Thyroid gland (tissue), 4 donors: ENCODE results near the gene SLC2A1. TPM values are rescaled to one million over a fixed set of nuclear protein-coding genes. Genes with fewer than 3 reads are reported as not detected.

ENCODE experiments used
- DNase-seq, 2 donors: peaks; one replicate each; pipeline ENCODE4 v3.0.0-alpha.2; 2019
- H3K27ac ChIP-seq, 3 donors: fragments of 200-600 bp; sonication (generic); 1 replicate in 2 of 3; 2 replicates in 1 of 3; pipeline ENCODE4 v1.5.1; 2016 to 2019; ENCODE audit warnings: mild to moderate bottlenecking in 1 of 3, moderate library complexity in 1 of 3
- H3K27me3 ChIP-seq: fragments of 200-600 bp; sonication (generic); one replicate; pipeline ENCODE4 v1.5.1; 2019
- H3K36me3 ChIP-seq, 2 donors: fragments of 200-600 bp; sonication (generic); one replicate each; pipeline ENCODE4 v1.5.1; 2016 to 2019
- H3K4me1 ChIP-seq, 2 donors: fragments of 200-600 bp; sonication (generic); one replicate each; pipeline ENCODE4 v1.5.1; 2017 to 2019
- H3K4me3 ChIP-seq, 3 donors: fragments of 200-600 bp; sonication (generic); replicated peaks in 1 of 3; 1 replicate in 2 of 3; 2 replicates in 1 of 3; pipeline ENCODE4 v1.5.1; 2016; ENCODE audit warnings: mild to moderate bottlenecking in 1 of 3
- H3K9me3 ChIP-seq: fragments of 200-600 bp; sonication (generic); one replicate; pipeline ENCODE4 v1.5.1; 2017
- POLR2A ChIP-seq, 2 donors: fragments of 450-650 bp; IDR thresholded peaks; one replicate each; pipeline ENCODE4 v1.6.1; 2017; ENCODE audit warnings: antibody characterized with exemption in 2 of 2, mild to moderate bottlenecking in 2 of 2, moderate library complexity in 1 of 2
- WGBS, 2 donors: methylation state at CpG; one replicate each; pipeline ENCODE4 v1.1.5; 2017; 5-methylcytosine and 5-hydroxymethylcytosine counted together
- intact Hi-C: fragments of 100-400 bp; cut with DNase I; formaldehyde crosslinking; loops from one replicate; pipeline ENCODE4 v1.15.1; 2023
- total RNA-seq, 4 donors: library from RNA; depleted of rRNA; stranded (reverse); fragments of >200 nt; gene quantifications; one replicate each; pipeline ENCODE4 v1.2.3, GENCODE V29; 2016
- TF ChIP-seq, protein P1 (sequence below), 6 experiments: fragments of 200-600 bp in 3 of 6; fragments of 450-650 bp in 3 of 6; sonication (generic) in 3 of 6; IDR thresholded peaks; one replicate each; pipeline ENCODE4 v1.5.1; 2016 to 2019; ENCODE audit warnings: antibody characterized with exemption in 6 of 6, mild to moderate bottlenecking in 2 of 6, inconsistent platforms in 1 of 6, moderate library complexity in 1 of 6

The SLC2A1 gene
- total RNA-seq, 4 donors from 2014 or later, result 15.0 to 208 (median 91.4) TPM

DNA sequence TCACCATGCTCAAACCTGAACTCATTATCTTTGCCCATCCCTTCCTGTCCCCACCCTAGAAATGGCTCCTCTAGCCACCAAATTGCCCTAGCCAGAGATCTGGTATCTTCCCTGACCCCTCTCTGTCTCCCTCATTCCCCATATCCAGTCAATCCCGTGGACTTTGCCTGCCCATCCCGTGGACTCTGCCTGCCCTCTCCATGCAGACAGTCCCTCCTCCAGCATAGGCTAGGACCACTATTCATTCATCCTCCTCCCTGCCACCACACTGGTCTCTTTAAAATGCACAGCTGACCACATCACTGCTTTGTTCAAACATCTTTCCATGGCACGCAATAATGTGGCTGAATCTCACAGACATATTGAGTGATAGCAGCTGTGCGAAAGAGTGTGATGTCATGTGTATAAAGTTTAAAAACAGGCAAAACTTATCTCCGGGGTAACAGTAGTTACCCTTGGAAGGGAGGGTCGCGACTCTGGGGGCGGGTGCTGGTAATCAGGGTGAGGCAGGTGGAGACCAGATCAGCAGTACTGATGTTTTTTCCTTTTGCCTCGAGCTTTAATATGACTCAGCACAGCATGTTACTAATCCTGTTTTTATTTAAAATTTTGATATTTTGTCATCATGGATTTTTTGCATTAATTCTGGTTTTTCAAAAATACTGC is 4.8 kb upstream of the SLC2A1 start:
- Histone ChIP-seq H3K9me3 (no peaks in the 10 kb centered on the region), H3K36me3 (no peaks in the 10 kb centered on the region), H3K4me1 (peaks cover 2 to 7% of the 10 kb centered on the region in 2 donors), H3K27ac (no peak overlapping the region), H3K4me3 (no peak overlapping the region), H3K27me3 (no peaks in the 10 kb centered on the region)
- intact Hi-C loops, result loop anchor here (5.0 kb wide), 1 partner anchor 36 kb away; no protein-coding TSS in a partner anchor
- TF ChIP-seq, protein P1, sequence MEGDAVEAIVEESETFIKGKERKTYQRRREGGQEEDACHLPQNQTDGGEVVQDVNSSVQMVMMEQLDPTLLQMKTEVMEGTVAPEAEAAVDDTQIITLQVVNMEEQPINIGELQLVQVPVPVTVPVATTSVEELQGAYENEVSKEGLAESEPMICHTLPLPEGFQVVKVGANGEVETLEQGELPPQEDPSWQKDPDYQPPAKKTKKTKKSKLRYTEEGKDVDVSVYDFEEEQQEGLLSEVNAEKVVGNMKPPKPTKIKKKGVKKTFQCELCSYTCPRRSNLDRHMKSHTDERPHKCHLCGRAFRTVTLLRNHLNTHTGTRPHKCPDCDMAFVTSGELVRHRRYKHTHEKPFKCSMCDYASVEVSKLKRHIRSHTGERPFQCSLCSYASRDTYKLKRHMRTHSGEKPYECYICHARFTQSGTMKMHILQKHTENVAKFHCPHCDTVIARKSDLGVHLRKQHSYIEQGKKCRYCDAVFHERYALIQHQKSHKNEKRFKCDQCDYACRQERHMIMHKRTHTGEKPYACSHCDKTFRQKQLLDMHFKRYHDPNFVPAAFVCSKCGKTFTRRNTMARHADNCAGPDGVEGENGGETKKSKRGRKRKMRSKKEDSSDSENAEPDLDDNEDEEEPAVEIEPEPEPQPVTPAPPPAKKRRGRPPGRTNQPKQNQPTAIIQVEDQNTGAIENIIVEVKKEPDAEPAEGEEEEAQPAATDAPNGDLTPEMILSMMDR (IDR thresholded peaks at IDR 0.05), result no peak
- no peak for DNase-seq
- 49 to 58% methylated on average over 9 of the region's 9 CpGs for WGBS, 2 donors

DNA sequence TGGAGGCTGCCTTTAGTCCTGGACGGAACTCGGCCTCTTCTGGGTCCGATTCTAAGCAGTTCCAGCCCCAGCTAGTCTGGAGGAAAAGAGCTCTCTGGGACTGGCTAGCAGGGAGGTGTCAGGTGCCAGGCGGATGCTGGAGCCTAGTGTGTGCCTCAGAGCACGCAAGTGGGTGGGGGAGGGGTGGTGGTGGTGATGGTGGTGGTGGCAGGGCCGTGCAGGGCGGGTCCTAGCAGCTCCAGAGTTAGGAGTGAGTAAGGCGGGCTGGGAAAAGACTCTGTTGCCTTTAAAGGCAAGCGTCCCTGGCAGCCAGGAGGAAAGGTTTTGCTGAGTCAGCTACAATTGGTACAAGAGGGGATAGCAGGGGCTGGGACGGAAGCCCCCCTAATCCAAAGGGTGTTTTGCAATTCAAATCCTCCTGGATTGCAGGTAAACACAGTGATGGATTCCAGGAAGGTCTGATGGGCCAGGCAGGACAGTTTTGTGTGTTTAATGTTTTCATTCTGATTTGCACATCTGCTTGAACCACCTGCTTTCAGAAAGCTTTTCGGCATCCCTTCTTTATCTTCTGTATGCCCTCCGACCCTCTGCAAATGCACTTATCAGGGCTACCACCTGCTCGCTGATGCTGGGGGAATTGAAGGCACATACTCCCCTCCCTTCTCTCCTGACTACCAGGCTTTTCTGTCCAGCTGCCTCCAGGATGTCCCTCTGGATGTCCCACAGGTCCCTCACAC is 4.1 kb upstream of the SLC2A1 start:
- Histone ChIP-seq H3K9me3 (no peaks in the 10 kb centered on the region), H3K27ac (no peak overlapping the region), H3K27me3 (no peaks in the 10 kb centered on the region), H3K4me1 (peaks cover 2 to 7% of the 10 kb centered on the region in 2 donors), H3K36me3 (no peaks in the 10 kb centered on the region), H3K4me3 (no peak overlapping the region)
- no peak for TF ChIP-seq POLR2A (IDR thresholded peaks at IDR 0.05)
- TF ChIP-seq, protein P1 (IDR thresholded peaks at IDR 0.05), result no peak
- DNase-seq, result peak; percentile 47 to 50
- 33% methylated on average over 11 to 13 of the region's 13 CpGs for WGBS, 2 donors
- intact Hi-C loops, result loop anchor here (5.0 kb wide), 1 partner anchor 36 kb away; no protein-coding TSS in a partner anchor

DNA sequence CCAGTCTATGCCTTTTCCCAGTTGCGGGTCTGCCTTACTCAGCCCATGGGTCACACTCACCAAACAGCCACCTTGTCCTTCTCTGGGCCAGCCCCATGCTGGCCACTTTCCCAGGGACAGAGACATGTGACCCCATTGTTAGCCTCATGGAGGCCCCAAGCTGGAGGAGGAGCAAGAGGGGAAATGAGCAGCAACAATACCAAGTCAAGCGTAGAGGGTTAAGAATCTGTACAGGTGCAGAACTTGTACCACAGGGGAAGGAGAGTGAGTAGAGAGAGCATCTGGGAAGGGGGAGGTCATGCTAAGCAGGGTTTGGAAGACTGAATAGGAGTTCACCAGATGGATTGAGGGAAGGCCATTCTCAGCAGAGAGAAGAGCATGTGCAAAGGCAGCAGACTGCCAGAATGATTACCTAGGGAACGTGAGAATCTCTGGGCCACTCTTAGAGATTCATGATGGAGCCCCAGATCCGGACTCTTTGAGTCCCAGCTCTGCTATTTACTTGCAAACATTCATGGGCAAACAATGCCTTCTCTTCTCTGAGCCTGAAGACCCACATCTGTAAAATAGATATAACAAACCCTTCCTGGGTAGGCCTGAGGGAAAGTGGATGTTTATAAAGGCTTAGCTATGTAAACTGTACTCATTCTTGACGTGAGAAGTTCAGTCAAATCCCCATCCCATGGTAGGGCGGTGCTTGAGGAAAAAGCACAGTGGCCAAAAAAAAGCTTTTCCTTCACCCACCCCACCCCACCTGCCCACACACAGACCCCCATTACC is 2.8 kb upstream of the SLC2A1 start:
- Histone ChIP-seq H3K27ac (no peak overlapping the region), H3K9me3 (no peaks in the 10 kb centered on the region), H3K27me3 (no peaks in the 10 kb centered on the region), H3K36me3 (no peaks in the 10 kb centered on the region), H3K4me1 (peaks cover 7 to 15% of the 10 kb centered on the region in 2 donors), H3K4me3 (no peak overlapping the region)
- TF ChIP-seq, protein P1 (IDR thresholded peaks at IDR 0.05), result no peak
- TF ChIP-seq POLR2A (IDR thresholded peaks at IDR 0.05), result no peak
- 79 to 84% methylated on average over 6 of the region's 6 CpGs for WGBS, 2 donors
- intact Hi-C loops, result loop anchor here (5.0 kb wide), 1 partner anchor 34 kb away; no protein-coding TSS in a partner anchor
- peak; percentile 35 to 41 for DNase-seq

DNA sequence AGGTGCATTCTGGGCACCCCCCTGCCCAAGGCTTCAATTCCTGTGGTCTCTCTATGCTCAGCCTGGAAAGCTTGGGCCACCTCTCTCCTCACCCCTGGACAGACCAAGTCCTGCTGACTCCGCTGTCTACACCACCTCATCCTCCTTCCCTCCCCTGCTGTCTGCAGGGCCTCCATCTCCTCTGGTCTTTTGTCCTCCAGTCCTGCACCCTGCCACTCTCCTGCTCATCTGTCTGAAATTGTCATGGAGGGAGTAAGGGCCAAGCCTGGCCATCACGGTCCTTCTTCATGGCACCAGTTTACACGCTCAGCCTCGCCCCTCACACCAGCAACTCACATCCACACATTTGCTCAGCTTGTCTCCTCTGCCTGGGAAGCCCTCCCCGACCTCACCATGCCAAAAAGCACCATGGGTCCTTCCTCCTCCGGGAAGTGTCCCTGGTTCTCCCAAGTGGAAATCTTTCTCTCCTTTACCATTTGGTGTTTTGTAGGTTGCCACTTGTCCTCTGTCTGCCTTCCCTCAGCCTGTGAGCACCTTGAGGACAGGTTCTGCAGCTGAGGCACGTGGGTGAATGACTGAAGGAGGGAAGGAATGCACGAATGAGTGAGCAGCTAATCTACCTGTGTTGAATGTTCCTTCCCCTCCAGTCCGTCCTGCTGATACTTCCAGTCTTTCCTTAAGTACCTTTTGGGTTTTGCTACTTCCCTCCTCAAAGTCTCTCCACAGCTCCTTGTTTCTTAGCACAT is 2.1 kb upstream of the SLC2A1 start:
- intact Hi-C loops, result loop anchor here (5.0 kb wide), 1 partner anchor 33 kb away; no protein-coding TSS in a partner anchor
- Histone ChIP-seq H3K4me3 (no peak overlapping the region), H3K27ac (no peak overlapping the region), H3K36me3 (no peaks in the 10 kb centered on the region), H3K4me1 (peaks cover 7 to 15% of the 10 kb centered on the region in 2 donors), H3K9me3 (no peaks in the 10 kb centered on the region), H3K27me3 (no peaks in the 10 kb centered on the region)
- 84 to 88% methylated on average over 9 of the region's 9 CpGs for WGBS, 2 donors
- no peak for DNase-seq
- TF ChIP-seq POLR2A (IDR thresholded peaks at IDR 0.05), result no peak
- TF ChIP-seq, protein P1 (IDR thresholded peaks at IDR 0.05), result no peak
